BLaER1 (cell line): ENCODE data around the gene CUL1.

Source experiments
- H3K27ac ChIP-seq: shearing (Covaris generic); formaldehyde crosslinking; 2 replicates; pipeline ENCODE4 v1.8.1; 2022
- H3K27me3 ChIP-seq: shearing (Covaris generic); formaldehyde crosslinking; 2 replicates; pipeline ENCODE4 v1.8.1; 2022
- H3K36me3 ChIP-seq: shearing (Covaris generic); formaldehyde crosslinking; 2 replicates; pipeline ENCODE4 v1.8.1; 2022
- H3K4me1 ChIP-seq: shearing (Covaris generic); formaldehyde crosslinking; 2 replicates; pipeline ENCODE4 v1.8.1; 2022
- H3K4me2 ChIP-seq: shearing (Covaris generic); formaldehyde crosslinking; 2 replicates; pipeline ENCODE4 v1.8.1; 2022
- H3K4me3 ChIP-seq: shearing (Covaris generic); formaldehyde crosslinking; 2 replicates; pipeline ENCODE4 v1.8.1; 2022
- H3K9ac ChIP-seq: shearing (Covaris generic); formaldehyde crosslinking; 2 replicates; pipeline ENCODE4 v1.8.1; 2022
- H3K9me3 ChIP-seq: shearing (Covaris generic); formaldehyde crosslinking; 2 replicates; pipeline ENCODE4 v1.8.1; 2022
- H4K20me1 ChIP-seq: shearing (Covaris generic); formaldehyde crosslinking; 2 replicates; pipeline ENCODE4 v1.8.1; 2022
- Cebpa-rat ChIP-seq: shearing (Covaris generic); IDR thresholded peaks from 2 replicates; pipeline ENCODE4 v1.8.1; 2022

Gene CUL1

GRCh38 chr7:148809856-148810255, 111.2 kb downstream of the CUL1 start:
- H3K36me3 ChIP-seq = peaks cover 98% of the 10 kb centered on the region

GRCh38 chr7:148811892-148812291, 113.2 kb downstream of the CUL1 start:
- Histone ChIP-seq H3K36me3 (peaks cover 98% of the 10 kb centered on the region), H3K4me1 (peaks cover 7% of the 10 kb centered on the region; the same call in 1 of the 2 replicates), H3K4me2 (no peak overlapping the region), H3K27me3 (no peaks in the 10 kb centered on the region), H4K20me1 (peaks cover 38% of the 10 kb centered on the region), H3K4me3 (no peak overlapping the region), H3K27ac (no peak overlapping the region), H3K9me3 (no peaks in the 10 kb centered on the region), H3K9ac (no peak overlapping the region)
- TF ChIP-seq Cebpa-rat = no peak

More at GRCh38 chr7:148809856-148810255, 111.2 kb downstream of the CUL1 start:
- no peaks in the 10 kb centered on the region for H3K9me3 ChIP-seq
- no peaks in the 10 kb centered on the region for H3K4me1 ChIP-seq
- no peak overlapping the region for H3K9ac ChIP-seq
- no peak overlapping the region for H3K4me3 ChIP-seq
- H3K4me2 ChIP-seq = no peak overlapping the region
- no peak for TF ChIP-seq Cebpa-rat
- no peak overlapping the region for H3K27ac ChIP-seq
- H3K27me3 ChIP-seq = no peaks in the 10 kb centered on the region
- H4K20me1 ChIP-seq = peaks cover 41% of the 10 kb centered on the region

GRCh38 chr7:148813890-148814289, 115.2 kb downstream of the CUL1 start:
- H3K4me3 ChIP-seq = no peak overlapping the region
- H3K4me2 ChIP-seq = no peak overlapping the region
- peaks cover 30% of the 10 kb centered on the region for H4K20me1 ChIP-seq
- H3K27me3 ChIP-seq = no peaks in the 10 kb centered on the region
- H3K9me3 ChIP-seq = no peaks in the 10 kb centered on the region
- peaks cover 7% of the 10 kb centered on the region; the same call in 1 of the 2 replicates for H3K4me1 ChIP-seq
- H3K27ac ChIP-seq = no peak overlapping the region
- TF ChIP-seq Cebpa-rat = no peak
- no peak overlapping the region for H3K9ac ChIP-seq
- peaks cover 97% of the 10 kb centered on the region for H3K36me3 ChIP-seq

GRCh38 chr7:148814922-148815559, 116.3 kb downstream of the CUL1 start:
- H4K20me1 ChIP-seq = peaks cover 30% of the 10 kb centered on the region
- H3K27ac ChIP-seq = no peak overlapping the region
- H3K4me2 ChIP-seq = no peak overlapping the region
- peaks cover 7% of the 10 kb centered on the region; the same call in 1 of the 2 replicates for H3K4me1 ChIP-seq
- no peak overlapping the region for H3K4me3 ChIP-seq
- TF ChIP-seq Cebpa-rat = no peak
- H3K27me3 ChIP-seq = no peaks in the 10 kb centered on the region
- H3K9me3 ChIP-seq = no peaks in the 10 kb centered on the region
- no peak overlapping the region for H3K9ac ChIP-seq
- H3K36me3 ChIP-seq = peaks cover 98% of the 10 kb centered on the region

- Histone ChIP-seq H3K27me3 (no peaks in the 10 kb centered on the region), H3K9me3 (no peaks in the 10 kb centered on the region), H3K9ac (no peak overlapping the region), H3K36me3 (peaks cover 97% of the 10 kb centered on the region), H3K4me3 (no peak overlapping the region), H4K20me1 (peaks cover 30% of the 10 kb centered on the region), H3K4me2 (no peak overlapping the region), H3K27ac (no peak overlapping the region), H3K4me1 (peaks cover 7% of the 10 kb centered on the region; the same call in 1 of the 2 replicates)
- TF ChIP-seq Cebpa-rat = no peak
Observed at GRCh38 chr7:148815612-148816011, 116.9 kb downstream of the CUL1 start.

GRCh38 chr7:148819697-148820360, 121.1 kb downstream of the CUL1 start:
- H3K4me1 ChIP-seq = peaks cover 28% of the 10 kb centered on the region
- no peak overlapping the region for H3K27ac ChIP-seq
- no peak overlapping the region for H3K4me2 ChIP-seq
- no peak overlapping the region for H3K9ac ChIP-seq
- peaks cover 74% of the 10 kb centered on the region for H3K36me3 ChIP-seq
- peaks cover 13% of the 10 kb centered on the region; the same call in 1 of the 2 replicates for H4K20me1 ChIP-seq
- H3K4me3 ChIP-seq = no peak overlapping the region
- no peak for TF ChIP-seq Cebpa-rat
- H3K9me3 ChIP-seq = no peaks in the 10 kb centered on the region
- H3K27me3 ChIP-seq = no peaks in the 10 kb centered on the region

- TF ChIP-seq Cebpa-rat = no peak
- H3K9ac ChIP-seq = no peak overlapping the region
- no peak overlapping the region for H3K4me3 ChIP-seq
- no peak overlapping the region for H3K27ac ChIP-seq
- H3K4me1 ChIP-seq = peaks cover 20% of the 10 kb centered on the region
- peaks cover 9% of the 10 kb centered on the region; the same call in 1 of the 2 replicates for H4K20me1 ChIP-seq
- H3K36me3 ChIP-seq = peaks cover 71% of the 10 kb centered on the region
- no peaks in the 10 kb centered on the region for H3K9me3 ChIP-seq
- H3K27me3 ChIP-seq = no peaks in the 10 kb centered on the region
- H3K4me2 ChIP-seq = no peak overlapping the region
Observed at GRCh38 chr7:148821422-148821821, 122.7 kb downstream of the CUL1 start.

- Histone ChIP-seq H4K20me1 (peaks cover 18% of the 10 kb centered on the region; the same call in 1 of the 2 replicates), H3K4me3 (no peak overlapping the region), H3K27ac (no peak overlapping the region), H3K9ac (no peak overlapping the region), H3K9me3 (no peaks in the 10 kb centered on the region), H3K4me1 (peaks cover 20% of the 10 kb centered on the region), H3K36me3 (peaks cover 72% of the 10 kb centered on the region), H3K4me2 (no peak overlapping the region), H3K27me3 (no peaks in the 10 kb centered on the region)
- no peak for TF ChIP-seq Cebpa-rat
Observed at GRCh38 chr7:148824864-148825263, 126.2 kb downstream of the CUL1 start.

- Histone ChIP-seq H3K27me3 (no peaks in the 10 kb centered on the region), H3K36me3 (peaks cover 71% of the 10 kb centered on the region), H3K9me3 (no peaks in the 10 kb centered on the region), H3K4me2 (no peak overlapping the region), H3K27ac (no peak overlapping the region), H4K20me1 (peaks cover 22% of the 10 kb centered on the region; the same call in 1 of the 2 replicates), H3K4me1 (peaks cover 20% of the 10 kb centered on the region), H3K4me3 (no peak overlapping the region), H3K9ac (no peak overlapping the region)
- no peak for TF ChIP-seq Cebpa-rat
Observed at GRCh38 chr7:148825338-148825737, 126.6 kb downstream of the CUL1 start.

- H3K4me1 ChIP-seq = no peaks in the 10 kb centered on the region; the same call in 1 of the 2 replicates
- H3K27ac ChIP-seq = no peak overlapping the region
- peaks cover 90% of the 10 kb centered on the region for H3K36me3 ChIP-seq
- H4K20me1 ChIP-seq = peaks cover 48% of the 10 kb centered on the region
- no peak for TF ChIP-seq Cebpa-rat
- H3K4me3 ChIP-seq = no peak overlapping the region
- H3K9me3 ChIP-seq = no peaks in the 10 kb centered on the region
- no peak overlapping the region for H3K9ac ChIP-seq
- no peak overlapping the region for H3K4me2 ChIP-seq
- H3K27me3 ChIP-seq = no peaks in the 10 kb centered on the region
Observed at GRCh38 chr7:148828965-148829364, 130.3 kb downstream of the CUL1 start.
